ENCODE results near the gene NME8.

Gene NME8

GRCh38 chr7:37817996-37818720 lies 30.2 kb upstream of the NME8 start:
- no peak for TF ChIP-seq CTCF (IDR thresholded peaks at IDR 0.05; ENCODE audit: insufficient read depth, low read length, missing control alignments)
- no peak for DNase-seq (ENCODE audit: low read depth, low spot score)
- POLR2A ChIA-PET = no interaction called here
- CTCF ChIA-PET = no interaction called here
- H3K4me3 ChIP-seq (ENCODE audit: low read depth, low read length) = no peak overlapping the region

GRCh38 chr7:37820708-37821468 lies 27.5 kb upstream of the NME8 start:
- ChIA-PET CTCF (no interaction called here), POLR2A (no interaction called here)
- TF ChIP-seq CTCF (IDR thresholded peaks at IDR 0.05; ENCODE audit: insufficient read depth, low read length, missing control alignments) = no peak
- no peak for DNase-seq (ENCODE audit: low read depth, low spot score)
- no peak overlapping the region for H3K4me3 ChIP-seq (ENCODE audit: low read depth, low read length)

- POLR2A ChIA-PET = no interaction called here
- H3K4me3 ChIP-seq (ENCODE audit: low read depth, low read length) = no peak overlapping the region
- DNase-seq (ENCODE audit: low read depth, low spot score) = no peak
- no peak for TF ChIP-seq CTCF (IDR thresholded peaks at IDR 0.05; ENCODE audit: insufficient read depth, low read length, missing control alignments)
- CTCF ChIA-PET = no interaction called here
These were observed 25.5 kb upstream of the NME8 start for GRCh38 chr7:37822946-37823345.

- no peak overlapping the region for H3K4me3 ChIP-seq (ENCODE audit: low read depth, low read length)
- DNase-seq (ENCODE audit: low read depth, low spot score) = no peak
- ChIA-PET POLR2A (no interaction called here), CTCF (no interaction called here)
- no peak for TF ChIP-seq CTCF (IDR thresholded peaks at IDR 0.05; ENCODE audit: insufficient read depth, low read length, missing control alignments)
These were observed 24.8 kb upstream of the NME8 start for GRCh38 chr7:37823557-37823956.

GRCh38 chr7:37825038-37825437 lies 23.4 kb upstream of the NME8 start:
- CTCF ChIA-PET = no interaction called here
- DNase-seq (ENCODE audit: low read depth, low spot score) = no peak
- no peak overlapping the region for H3K4me3 ChIP-seq (ENCODE audit: low read depth, low read length)
- no peak for TF ChIP-seq CTCF (IDR thresholded peaks at IDR 0.05; ENCODE audit: insufficient read depth, low read length, missing control alignments)
- POLR2A ChIA-PET = no interaction called here

- TF ChIP-seq CTCF (IDR thresholded peaks at IDR 0.05; ENCODE audit: insufficient read depth, low read length, missing control alignments) = no peak
- POLR2A ChIA-PET = no interaction called here
- CTCF ChIA-PET = no interaction called here
- no peak overlapping the region for H3K4me3 ChIP-seq (ENCODE audit: low read depth, low read length)
- no peak for DNase-seq (ENCODE audit: low read depth, low spot score)
These were observed 21.6 kb upstream of the NME8 start for GRCh38 chr7:37826825-37827224.

Data from AG04449 (cell line).